ENCODE results near the gene AJAP1.

GRCh38 chr1:4684136-4684535 is 29.7 kb downstream of the AJAP1 start:
- TF ChIP-seq ZNF274 (IDR thresholded peaks at IDR 0.05; ENCODE audit: low read depth, low read length): no peak
- no peak for TF ChIP-seq SUZ12 (IDR thresholded peaks at IDR 0.05; ENCODE audit: extremely low read depth, insufficient read depth, insufficient read length)
- no peak for TF ChIP-seq YY1 (IDR thresholded peaks at IDR 0.05; ENCODE audit: insufficient read depth, insufficient read length)

All from NT2/D1 (cell line).